ENCODE results near the gene PACSIN3. TPM values are rescaled to one million over a fixed set of nuclear protein-coding genes. Genes with fewer than 3 reads are reported as not detected.

PACSIN3 gene
- polyA plus RNA-seq, 3 donors = 11.6 to 21.9 (median 15.0) TPM

DNA sequence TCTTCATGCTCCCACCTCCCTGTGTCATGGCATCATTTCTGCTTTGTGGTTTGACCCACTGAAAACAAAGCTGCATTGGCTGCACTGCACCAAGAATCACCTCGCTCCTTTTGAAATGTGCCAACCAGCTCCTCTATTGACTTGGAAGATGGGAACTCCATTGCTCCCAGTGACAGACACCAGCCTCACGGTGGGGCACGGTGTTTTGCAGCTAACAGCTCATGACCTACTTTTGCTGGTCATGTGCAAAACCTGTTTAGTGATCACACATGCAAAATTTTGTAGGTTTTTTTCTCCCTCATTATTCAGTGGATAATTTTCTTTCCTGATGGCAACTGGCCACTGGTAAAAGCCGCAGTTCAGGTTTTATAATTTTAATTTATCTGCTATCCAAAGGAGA is 46.4 kb downstream of the PACSIN3 start:
- no peak overlapping the region for H3K27ac ChIP-seq (ENCODE audit: low read depth, low read length)
- 58 to 90% (median 84%) methylated on average over 4 of the region's 4 CpGs for WGBS, 3 donors

GRCh38 chr11:47137476-47137875 is 48.8 kb downstream of the PACSIN3 start:
- no peak overlapping the region for H3K27ac ChIP-seq (ENCODE audit: low read depth, low read length)
- 91 to 99% (median 92%) methylated on average over 2 of the region's 2 CpGs for WGBS, 3 donors

DNA sequence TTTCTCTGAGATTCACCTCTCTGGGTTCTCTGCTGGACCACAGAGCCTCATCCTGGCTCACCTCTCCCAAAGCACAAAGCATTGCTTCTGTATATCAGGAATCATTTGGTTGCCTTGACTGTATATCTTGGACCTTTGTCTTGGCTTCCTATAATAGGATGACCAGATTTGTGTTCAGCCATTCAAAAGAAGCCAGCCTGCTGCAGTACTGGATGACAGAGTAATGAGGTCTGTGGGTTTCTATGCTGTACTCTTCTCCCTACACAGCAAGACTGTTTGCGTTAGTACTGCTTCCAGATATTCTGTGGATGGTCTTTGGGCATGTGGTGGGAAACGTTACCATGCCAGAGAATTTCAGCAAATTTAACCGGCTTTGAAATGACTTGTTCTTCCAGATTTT is 49.3 kb downstream of the PACSIN3 start:
- H3K27ac ChIP-seq (ENCODE audit: low read depth, low read length) = no peak overlapping the region
- WGBS, 3 donors = 91 to 97% (median 97%) methylated on average over 3 of the region's 3 CpGs

DNA sequence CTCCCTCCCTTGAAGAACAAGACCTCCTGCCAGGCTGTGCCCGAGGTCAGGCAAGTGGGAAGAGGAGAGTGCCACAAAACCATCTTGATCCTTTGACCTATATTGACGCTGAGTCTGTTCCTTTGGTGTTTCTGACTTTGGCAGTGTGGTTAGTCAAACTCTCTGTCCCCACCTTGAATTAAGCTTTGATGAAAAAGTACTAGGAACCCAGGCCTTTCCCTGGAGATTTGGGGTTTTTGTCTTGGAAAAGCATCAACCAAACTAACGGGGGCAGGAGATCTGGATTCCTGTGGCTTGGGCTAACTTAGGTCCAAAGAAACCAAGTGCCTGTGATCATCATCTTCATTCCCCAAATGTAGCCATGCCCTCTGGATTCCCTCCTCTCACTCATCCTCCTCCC is 49.9 kb downstream of the PACSIN3 start:
- 75 to 82% (median 76%) methylated on average over 3 of the region's 3 CpGs for WGBS, 3 donors
- no peak overlapping the region for H3K27ac ChIP-seq (ENCODE audit: low read depth, low read length)

- H3K27ac ChIP-seq (ENCODE audit: low read depth, low read length) = no peak overlapping the region
- 39 to 89% (median 88%) methylated on average over 1 of the region's 1 CpG for WGBS, 3 donors
Observed at GRCh38 chr11:47132981-47133380, 53.3 kb downstream of the PACSIN3 start.

DNA sequence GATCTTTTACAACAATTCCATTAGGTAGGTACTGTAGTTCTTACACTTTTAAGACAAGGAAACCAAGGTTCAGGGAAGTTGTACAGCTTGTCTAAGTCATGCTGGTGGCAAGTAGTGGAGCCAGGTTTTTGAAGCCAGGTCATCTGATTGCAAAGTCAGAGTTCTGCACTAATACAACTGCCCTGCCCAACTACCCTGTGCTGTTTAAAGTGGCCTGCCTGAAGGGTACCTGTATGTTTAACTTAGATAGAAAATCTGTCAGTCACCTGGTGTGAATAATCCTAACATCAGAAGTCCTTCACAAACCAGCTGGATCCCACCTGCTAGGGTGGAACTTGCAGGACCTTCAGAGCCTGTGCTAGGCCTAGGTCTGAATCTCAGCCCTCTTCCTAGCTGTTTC is 53.7 kb downstream of the PACSIN3 start:
- no peak overlapping the region for H3K27ac ChIP-seq (ENCODE audit: low read depth, low read length)

GRCh38 chr11:47131136-47131535 is 55.1 kb downstream of the PACSIN3 start:
- no peak overlapping the region for H3K27ac ChIP-seq (ENCODE audit: low read depth, low read length)
- 95 to 100% (median 97%) methylated on average over 2 of the region's 2 CpGs for WGBS, 3 donors

GRCh38 chr11:47130543-47130942 is 55.7 kb downstream of the PACSIN3 start:
- no peak overlapping the region for H3K27ac ChIP-seq (ENCODE audit: low read depth, low read length)
- 38 to 77% (median 65%) methylated on average over 3 of the region's 3 CpGs for WGBS, 3 donors

Other genes starting within 250 kb of the PACSIN3 start
- gene CSTPP1, start 249.7 kb downstream of the PACSIN3 start, polyA plus RNA-seq = 10 to 100 TPM; 10.2 to 26.9 (median 12.0) TPM
- gene ARFGAP2, start 9.6 kb downstream of the PACSIN3 start, polyA plus RNA-seq = 10 to 100 TPM; 50.7 to 79.0 (median 65.3) TPM
- 10 to 100 TPM; 15.3 to 24.7 (median 24.5) TPM for gene DDB2, start 28.5 kb upstream of the PACSIN3 start, polyA plus RNA-seq
- 10 to 100 TPM; 30.4 to 40.0 (median 35.9) TPM for gene ACP2, start 62.4 kb upstream of the PACSIN3 start, polyA plus RNA-seq
- gene NR1H3, start 71.6 kb upstream of the PACSIN3 start, polyA plus RNA-seq = 100 to 1,000 TPM in 2 of 3 donors, 10 to 100 TPM in 1; 29.5 to 230 (median 119) TPM
- 10 to 100 TPM; 12.1 to 20.8 (median 13.8) TPM for gene MADD, start 83.7 kb upstream of the PACSIN3 start, polyA plus RNA-seq
- gene MYBPC3, start 166.3 kb upstream of the PACSIN3 start, polyA plus RNA-seq = 1 to 10 TPM in 1 of 3 donors, under 1 TPM in 2; 0.07 to 3.1 (median 0.68) TPM
- gene SPI1, start 192.1 kb upstream of the PACSIN3 start, polyA plus RNA-seq = 10 to 100 TPM in 2 of 3 donors, 1 to 10 TPM in 1; 4.9 to 69.3 (median 49.3) TPM
- gene SLC39A13, start 222.2 kb upstream of the PACSIN3 start, polyA plus RNA-seq = 10 to 100 TPM; 36.4 to 42.0 (median 39.9) TPM
- 100 to 1,000 TPM in 2 of 3 donors, 10 to 100 TPM in 1; 76.2 to 157 (median 134) TPM for gene PSMC3, start 240.0 kb upstream of the PACSIN3 start, polyA plus RNA-seq

Measured in adipose tissue (tissue), 3 donors.